Activated CD4-positive, alpha-beta memory T cell treated with anti-CD3 and anti-CD28 coated beads, Interleukin-2, amount 10 ng/mL, durations not matched to agents 7 days and 5 days (primary cell): Measurements from ENCODE around the gene PLPPR2. TPM values are rescaled to one million over a fixed set of nuclear protein-coding genes. Genes with fewer than 3 reads are reported as not detected.
"Not testable (repeated sequence)": the region's sequence is repeated elsewhere in the genome, so short reads cannot be mapped to it uniquely, and the experiment has no call there.

ENCODE experiments used
- CTCF ChIA-PET: fragments of 350-600 bp; sonication (Branson Sonifier 250); formaldehyde crosslinking; loops from one replicate; lab custom pipeline; 2021; ENCODE audit warnings: antibody characterized with exemption, inconsistent platforms; lab: Charles Lee
- POLR2A ChIA-PET: fragments of 350-600 bp; sonication (Branson Sonifier 250); formaldehyde crosslinking; loops from one replicate; lab custom pipeline; 2021; ENCODE audit warnings: antibody characterized with exemption; lab: Charles Lee
- DNase-seq: peaks from one replicate; pipeline ENCODE4 v3.0.0-alpha.2; 2020
- H3K27ac Mint-ChIP-seq: one replicate; pipeline ENCODE4 v1.8.0; 2021; ENCODE audit warnings: mild to moderate bottlenecking, mixed read lengths
- H3K27me3 Mint-ChIP-seq: one replicate; pipeline ENCODE4 v1.8.0; 2021; ENCODE audit warnings: mixed read lengths
- H3K36me3 Mint-ChIP-seq: one replicate; pipeline ENCODE4 v1.8.0; 2021; ENCODE audit warnings: low read depth, mixed read lengths
- H3K4me1 Mint-ChIP-seq: one replicate; pipeline ENCODE4 v1.8.0; 2021; ENCODE audit warnings: mixed read lengths
- H3K4me3 Mint-ChIP-seq: one replicate; pipeline ENCODE4 v1.8.0; 2021; ENCODE audit warnings: mild to moderate bottlenecking, mixed read lengths
- H3K9me3 Mint-ChIP-seq: one replicate; pipeline ENCODE4 v1.8.0; 2021; ENCODE audit warnings: mixed read lengths
- total RNA-seq, 2 experiments: library from RNA; stranded (reverse); gene quantifications; one replicate each; pipeline ENCODE4 v1.2.3, GENCODE V29; 2021

Gene PLPPR2
- total RNA-seq, 2 experiments from 2014 or later: 2.0 to 2.6 TPM

DNA sequence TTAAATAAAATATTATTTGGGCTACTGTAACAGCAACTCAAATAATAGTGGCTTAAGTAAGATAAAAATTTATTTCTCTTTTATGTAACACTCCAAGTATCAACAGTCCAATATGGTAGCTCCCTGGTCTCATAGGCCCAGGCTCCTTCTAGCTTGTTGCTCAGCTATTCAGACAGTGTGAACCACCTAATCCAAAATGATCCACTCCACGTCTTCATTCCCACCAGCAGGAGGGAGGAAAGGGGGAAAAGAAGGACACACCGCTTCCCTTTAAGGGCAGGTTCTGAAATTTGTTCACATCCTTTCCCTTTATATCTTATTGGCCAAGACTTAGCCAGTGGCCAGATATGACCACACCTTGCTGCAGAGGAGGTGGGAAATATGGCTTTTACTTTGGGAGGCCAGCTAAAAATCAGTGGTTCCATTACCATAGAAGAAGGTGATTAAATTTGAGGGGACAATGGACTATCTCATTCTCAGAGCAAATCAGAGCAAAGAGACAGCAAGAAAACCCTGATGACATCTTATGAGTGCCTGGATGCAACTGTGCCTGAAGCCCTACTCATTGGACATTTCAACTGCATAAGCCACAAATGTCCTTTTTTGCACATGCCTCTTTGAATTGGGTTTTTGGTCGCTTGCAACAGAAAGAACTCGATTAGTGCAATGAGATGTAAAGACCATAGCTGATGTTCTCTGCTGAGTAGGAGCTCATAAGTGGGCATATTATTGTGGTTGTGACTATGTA, 35.9 kb downstream of the PLPPR2 start:
- Mint-ChIP-seq H3K27me3 (peaks cover 8% of the 10 kb centered on the region), H3K9me3 (peaks cover 2% of the 10 kb centered on the region), H3K36me3 (no peaks in the 10 kb centered on the region), H3K27ac (no peak overlapping the region), H3K4me3 (no peak overlapping the region), H3K4me1 (peaks cover 11% of the 10 kb centered on the region)
- ChIA-PET POLR2A (interaction anchor here (0.6 to 1.0 kb wide), 3 partner anchors 41 to 202 kb away, joined by 3 read pairs; no protein-coding TSS in a partner anchor), CTCF (interaction anchor here (1.0 to 4.3 kb wide), 3 partner anchors 8 to 44 kb away, joined by 3 to 28 read pairs (median 7); partner anchors contain the start of genes ODAD3 and PRKCSH)
- DNase-seq: no peak

GRCh38 chr19:11397089-11397610, 41.9 kb downstream of the PLPPR2 start:
- no peak for DNase-seq
- POLR2A ChIA-PET: no interaction called here
- peaks cover 5% of the 10 kb centered on the region for H3K4me1 Mint-ChIP-seq

DNA sequence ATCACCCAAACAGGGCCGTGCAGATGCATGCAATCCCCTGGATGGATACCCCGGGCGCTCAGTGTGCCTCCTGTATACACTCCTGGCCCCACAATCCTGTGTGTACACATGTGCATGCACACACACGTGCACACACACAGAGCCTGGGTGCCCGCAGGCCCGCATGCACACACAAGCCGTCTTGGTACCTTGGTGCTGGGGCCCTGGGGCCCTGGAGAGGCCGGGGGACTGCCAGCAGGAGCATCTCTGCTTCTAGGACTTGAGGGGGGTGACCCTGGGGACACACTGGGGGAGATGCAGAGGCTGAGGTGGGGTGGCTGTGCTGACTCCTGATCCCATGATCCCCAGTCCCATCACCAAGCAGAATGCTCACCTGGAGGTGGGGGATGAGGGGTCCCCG, 44.4 kb downstream of the PLPPR2 start:
- H3K36me3 Mint-ChIP-seq: no peaks in the 10 kb centered on the region
- ChIA-PET POLR2A (no interaction called here), CTCF (no interaction called here)
- no peak overlapping the region for H3K4me3 Mint-ChIP-seq
- H3K27ac Mint-ChIP-seq: no peak overlapping the region
- no peaks in the 10 kb centered on the region for H3K9me3 Mint-ChIP-seq
- no peak for DNase-seq
- peaks cover 8% of the 10 kb centered on the region for H3K27me3 Mint-ChIP-seq
- no peaks in the 10 kb centered on the region for H3K4me1 Mint-ChIP-seq

More at GRCh38 chr19:11397089-11397610, 41.9 kb downstream of the PLPPR2 start:
- H3K9me3 Mint-ChIP-seq: no peaks in the 10 kb centered on the region
- H3K36me3 Mint-ChIP-seq: no peaks in the 10 kb centered on the region
- H3K4me3 Mint-ChIP-seq: no peak overlapping the region
- CTCF ChIA-PET: interaction anchor here (1.1 to 1.2 kb wide), 2 partner anchors 14 to 16 kb away, joined by 3 to 4 read pairs; no protein-coding TSS in a partner anchor
- peaks cover 12% of the 10 kb centered on the region for H3K27me3 Mint-ChIP-seq
- no peak overlapping the region for H3K27ac Mint-ChIP-seq

DNA sequence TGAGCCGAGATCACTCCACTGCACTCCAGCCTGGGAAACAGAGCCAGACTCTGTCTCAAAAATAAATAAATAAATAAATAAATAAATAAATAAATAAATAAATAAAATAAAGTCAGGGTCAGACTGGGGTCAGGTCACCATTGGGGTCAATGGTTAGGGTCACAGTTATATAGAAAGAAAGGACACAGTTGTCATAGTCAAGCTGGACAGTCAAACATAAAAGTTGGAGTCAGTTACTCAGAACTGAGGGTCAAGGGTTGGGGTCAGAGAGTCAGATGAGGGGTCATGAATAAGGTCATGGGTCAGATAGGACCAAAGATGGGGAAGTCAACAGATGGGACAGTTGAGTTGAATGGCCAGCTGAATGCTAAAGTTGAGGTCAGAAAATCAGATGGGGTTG, 45.6 kb downstream of the PLPPR2 start:
- no peaks in the 10 kb centered on the region for H3K4me1 Mint-ChIP-seq
- POLR2A ChIA-PET: interaction anchor here (0.9 kb wide), 1 partner anchor 34 kb away, joined by 3 read pairs; the partner anchor contains the start of gene ODAD3
- H3K9me3 Mint-ChIP-seq: no peaks in the 10 kb centered on the region
- H3K27me3 Mint-ChIP-seq: peaks cover 3% of the 10 kb centered on the region
- no peak for DNase-seq
- no peak overlapping the region for H3K4me3 Mint-ChIP-seq
- CTCF ChIA-PET: interaction anchor here (1.3 kb wide), 1 partner anchor 20 kb away, joined by 3 read pairs; no protein-coding TSS in a partner anchor
- peak overlapping the region; percentile 24 for H3K27ac Mint-ChIP-seq
- H3K36me3 Mint-ChIP-seq: no peaks in the 10 kb centered on the region

DNA sequence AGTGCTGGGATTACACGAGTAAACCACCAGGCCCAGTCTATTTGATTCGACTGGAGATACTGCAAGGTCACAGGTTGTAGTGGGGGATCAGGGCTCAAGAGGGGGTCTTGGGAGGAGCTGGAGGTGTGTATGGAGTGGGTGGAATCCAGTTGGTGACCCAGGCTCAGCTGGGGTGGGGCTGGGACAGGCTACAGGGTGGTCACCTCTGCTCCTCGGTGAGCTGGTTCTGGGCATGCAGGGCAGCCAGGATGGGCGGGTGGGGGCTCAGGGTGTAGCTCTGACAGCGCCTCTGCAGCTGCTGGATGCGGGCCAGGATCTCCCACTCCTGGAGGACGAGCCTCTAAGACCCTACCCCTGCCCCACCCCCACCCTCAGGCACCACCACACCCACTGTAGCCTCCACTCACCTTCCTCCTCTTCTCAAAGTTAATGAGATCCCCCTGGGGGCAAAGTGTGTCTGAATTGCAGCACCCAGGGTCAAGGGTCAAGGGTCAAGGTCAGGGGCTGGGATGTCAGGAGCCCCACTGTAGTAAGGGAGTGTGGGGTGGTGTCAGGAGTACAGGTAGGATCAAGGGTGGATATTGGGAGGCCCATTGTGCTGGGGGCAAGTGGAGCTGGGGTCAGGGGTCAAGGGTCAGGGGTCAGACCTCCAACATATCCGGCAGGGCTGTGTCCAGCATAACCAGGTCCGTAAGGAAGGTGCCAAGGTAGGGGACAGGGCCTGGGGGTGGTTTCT, 46.7 kb downstream of the PLPPR2 start:
- no peaks in the 10 kb centered on the region for H3K9me3 Mint-ChIP-seq
- POLR2A ChIA-PET: interaction anchor here (1.5 kb wide), 1 partner anchor 21 kb away, joined by 5 read pairs; no protein-coding TSS in a partner anchor
- no peak overlapping the region for H3K27ac Mint-ChIP-seq

DNA sequence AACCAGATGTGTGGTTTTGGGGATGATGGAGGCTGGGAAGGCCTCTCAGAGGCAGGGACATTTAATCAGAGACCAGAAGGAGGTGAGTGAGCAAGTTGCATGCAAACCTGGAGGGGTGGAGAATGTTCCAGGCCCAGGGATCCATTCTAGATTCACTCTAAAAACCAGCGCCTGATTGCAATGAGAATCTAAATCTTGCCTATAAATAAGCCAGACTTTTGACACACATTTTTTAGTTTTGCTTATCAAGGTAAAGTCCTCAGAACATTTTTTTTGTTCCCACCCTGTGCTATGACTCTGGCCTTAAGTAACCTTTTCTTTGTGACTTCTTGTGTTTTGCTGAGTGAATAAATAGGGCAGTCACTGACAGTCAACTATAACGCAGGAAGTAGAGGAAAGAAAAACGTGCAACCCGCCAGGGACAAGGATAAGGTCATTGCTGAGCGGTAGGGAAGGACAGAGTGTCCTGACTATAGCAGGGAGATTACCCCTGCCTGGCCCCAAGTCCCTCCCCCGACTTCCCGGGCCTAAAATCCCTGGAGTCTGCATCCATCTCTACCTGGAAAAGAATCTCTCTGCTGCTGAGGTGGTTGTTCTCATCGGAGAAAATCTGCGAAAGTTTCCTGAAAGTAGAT, 49.5 kb downstream of the PLPPR2 start:
- H3K27ac Mint-ChIP-seq: no peak overlapping the region
- CTCF ChIA-PET: no interaction called here
- POLR2A ChIA-PET: no interaction called here
- DNase-seq: no peak
- H3K9me3 Mint-ChIP-seq: no peaks in the 10 kb centered on the region
- H3K36me3 Mint-ChIP-seq: no peaks in the 10 kb centered on the region
- no peak overlapping the region for H3K4me3 Mint-ChIP-seq
- H3K27me3 Mint-ChIP-seq: peaks cover 4% of the 10 kb centered on the region
- no peaks in the 10 kb centered on the region for H3K4me1 Mint-ChIP-seq

More for the DNA sequence above, 46.7 kb downstream of the PLPPR2 start:
- CTCF ChIA-PET: interaction anchor here (1.1 to 1.3 kb wide), 2 partner anchors 14 to 21 kb away, joined by 3 to 4 read pairs; no protein-coding TSS in a partner anchor
- no peak for DNase-seq
- Mint-ChIP-seq H3K4me3 (no peak overlapping the region), H3K36me3 (no peaks in the 10 kb centered on the region), H3K4me1 (no peaks in the 10 kb centered on the region), H3K27me3 (peaks cover 3% of the 10 kb centered on the region)

- Mint-ChIP-seq H3K4me3 (no peak overlapping the region), H3K4me1 (no peaks in the 10 kb centered on the region), H3K36me3 (no peaks in the 10 kb centered on the region), H3K9me3 (no peaks in the 10 kb centered on the region), H3K27ac (no peak overlapping the region), H3K27me3 (peaks cover 6% of the 10 kb centered on the region)
- CTCF ChIA-PET: interaction anchor here (0.7 to 2.1 kb wide), 3 partner anchors 13 to 115 kb away, joined by 3 to 9 read pairs (median 4); no protein-coding TSS in a partner anchor
- no peak for DNase-seq
- POLR2A ChIA-PET: no interaction called here
Measured at GRCh38 chr19:11405846-11406643, 50.8 kb downstream of the PLPPR2 start.

GRCh38 chr19:11406703-11407236, 51.5 kb downstream of the PLPPR2 start:
- CTCF ChIA-PET: interaction anchor here (0.6 to 2.1 kb wide), 4 partner anchors 26 to 1305 kb away, joined by 3 to 9 read pairs (median 4); no protein-coding TSS in a partner anchor
- H3K27me3 Mint-ChIP-seq: peaks cover 10% of the 10 kb centered on the region
- H3K4me1 Mint-ChIP-seq, H3K4me3 Mint-ChIP-seq, POLR2A ChIA-PET, H3K9me3 Mint-ChIP-seq, DNase-seq, H3K36me3 Mint-ChIP-seq, H3K27ac Mint-ChIP-seq: not testable (repeated sequence)

DNA sequence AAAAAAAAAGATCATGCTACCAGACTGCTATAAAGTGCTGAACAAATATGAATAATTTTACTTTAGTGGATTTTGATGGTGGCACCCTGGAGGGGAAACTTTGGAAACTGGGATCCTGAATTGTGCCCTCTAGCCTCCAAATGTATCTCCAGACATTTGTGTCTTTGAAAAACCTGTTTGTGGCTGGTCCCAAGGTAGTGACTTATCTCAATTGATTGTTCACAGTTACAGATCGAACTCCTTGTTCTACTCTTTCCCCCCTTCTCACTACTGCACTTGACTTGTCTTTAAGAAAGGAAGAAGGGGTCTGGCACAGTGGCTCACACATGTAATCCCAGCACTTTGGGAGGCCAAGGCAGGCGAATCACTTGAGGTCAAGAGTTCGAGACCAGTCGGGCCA, 53.4 kb downstream of the PLPPR2 start:
- H3K36me3 Mint-ChIP-seq: no peaks in the 10 kb centered on the region
- CTCF ChIA-PET: interaction anchor here (2.1 kb wide), 1 partner anchor 28 kb away, joined by 9 read pairs; no protein-coding TSS in a partner anchor
- no peak for DNase-seq
- H3K9me3 Mint-ChIP-seq: no peaks in the 10 kb centered on the region
- H3K27ac Mint-ChIP-seq: no peak overlapping the region
- POLR2A ChIA-PET: no interaction called here
- H3K4me1 Mint-ChIP-seq: no peaks in the 10 kb centered on the region
- H3K4me3 Mint-ChIP-seq: no peak overlapping the region
- H3K27me3 Mint-ChIP-seq: peaks cover 10% of the 10 kb centered on the region

DNA sequence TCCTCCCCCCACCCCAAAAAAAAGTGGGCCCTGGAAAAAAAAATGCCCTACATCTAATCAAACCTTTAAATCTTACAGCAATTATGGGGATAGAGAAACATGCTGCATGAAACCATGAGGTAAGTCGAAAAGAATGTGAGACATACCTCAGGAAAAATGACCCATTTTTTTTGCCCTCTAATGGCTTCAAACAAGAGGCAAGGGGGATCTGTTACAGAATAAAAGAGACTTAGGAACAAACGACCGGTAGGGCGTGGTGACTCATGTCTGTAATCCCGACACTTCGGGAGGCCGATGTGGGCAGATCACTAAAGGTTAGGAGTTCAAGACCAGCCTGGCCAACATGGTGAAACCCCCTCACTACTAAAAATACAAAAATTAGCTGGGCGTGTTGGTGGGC, 55.5 kb downstream of the PLPPR2 start:
- POLR2A ChIA-PET: no interaction called here
- Mint-ChIP-seq H3K4me1 (no peaks in the 10 kb centered on the region), H3K27me3 (peaks cover 14% of the 10 kb centered on the region), H3K27ac (no peak overlapping the region), H3K9me3 (no peaks in the 10 kb centered on the region), H3K36me3 (no peaks in the 10 kb centered on the region), H3K4me3 (no peak overlapping the region)
- CTCF ChIA-PET: interaction anchor here (2.2 kb wide), 1 partner anchor 29 kb away, joined by 7 read pairs; no protein-coding TSS in a partner anchor
- no peak for DNase-seq

GRCh38 chr19:11414544-11414943, 59.3 kb downstream of the PLPPR2 start:
- no peaks in the 10 kb centered on the region for H3K36me3 Mint-ChIP-seq
- peaks cover 36% of the 10 kb centered on the region for H3K27me3 Mint-ChIP-seq
- ChIA-PET CTCF (no interaction called here), POLR2A (no interaction called here)
- H3K4me3 Mint-ChIP-seq: no peak overlapping the region
- no peak overlapping the region for H3K27ac Mint-ChIP-seq
- no peaks in the 10 kb centered on the region for H3K4me1 Mint-ChIP-seq
- H3K9me3 Mint-ChIP-seq: no peaks in the 10 kb centered on the region
- no peak for DNase-seq
